ENCODE data around the gene ARHGAP26. TPM values are rescaled to one million over a fixed set of nuclear protein-coding genes. Genes with fewer than 3 reads are reported as not detected.

ARHGAP26 gene
- total and polyA plus RNA-seq, 4 donors = 1.8 to 16.7 (median 4.1) TPM

DNA sequence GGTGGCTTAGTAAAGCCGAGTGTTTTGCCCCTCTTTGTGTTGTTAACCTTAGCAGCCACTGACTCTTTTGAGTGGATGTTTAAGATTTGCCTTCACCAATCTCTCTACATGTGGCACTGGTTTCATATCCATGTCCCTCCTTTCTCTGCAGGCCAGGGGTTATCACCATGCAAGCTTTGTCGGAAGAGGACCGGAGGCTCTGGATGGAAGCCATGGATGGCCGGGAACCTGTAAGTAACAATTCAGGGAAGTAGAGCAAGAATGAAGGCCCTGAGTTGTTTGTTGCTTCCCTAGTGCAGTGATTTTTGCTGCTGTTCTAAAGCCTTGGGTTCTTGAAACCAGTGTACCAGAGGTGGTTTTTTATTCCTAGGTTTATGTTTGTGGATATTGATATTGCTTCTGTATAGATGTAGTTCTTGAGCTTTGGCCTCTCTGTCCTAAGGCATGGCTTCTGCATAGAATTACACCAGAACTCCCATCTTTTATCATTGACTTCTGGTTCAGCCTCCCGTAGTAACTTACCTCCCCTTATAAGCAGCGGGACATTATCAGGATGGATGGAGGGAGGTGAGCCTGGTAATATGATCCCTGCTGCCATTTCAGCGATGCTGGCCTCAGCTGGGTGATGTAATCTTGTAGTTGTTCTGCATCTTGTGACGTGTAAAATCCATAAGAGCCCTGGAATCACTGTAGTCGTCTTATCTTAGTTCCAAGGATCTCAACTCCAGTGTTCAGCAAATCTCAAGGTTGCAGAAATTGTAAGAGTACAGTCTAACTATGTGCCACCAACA lies 161.9 kb downstream of the ARHGAP26 start:
- DNase-seq (ENCODE audit: low spot score) = no peak
- WGBS = 88% methylated on average over 9 of the region's 9 CpGs
- no peak overlapping the region for H3K9ac ChIP-seq (ENCODE audit: low read depth in 1 of 2, low read length in 2 of 2)
- no peaks in the 10 kb centered on the region for H3K27me3 ChIP-seq (ENCODE audit: control insufficient read depth in 4 of 4, insufficient read depth in 4 of 4, low read length in 3 of 4)
- no peaks in the 10 kb centered on the region for H3K4me1 ChIP-seq (ENCODE audit: control insufficient read depth in 4 of 4, insufficient read depth in 4 of 4, low read length in 3 of 4)
- H3K36me3 ChIP-seq (ENCODE audit: control insufficient read depth in 4 of 4, insufficient read depth in 3 of 4, low read depth in 1 of 4, low read length in 3 of 4) = peaks cover 0 to 13% (median 4%) of the 10 kb centered on the region in 4 donors
- no peaks in the 10 kb centered on the region for H3K9me3 ChIP-seq (ENCODE audit: control insufficient read depth in 4 of 4, low read length in 3 of 4)
- H3K27ac ChIP-seq (ENCODE audit: low read depth in 1 of 2, low read length in 2 of 2) = no peak overlapping the region
- H3K4me3 ChIP-seq (ENCODE audit: low read depth in 1 of 3, low read length in 3 of 3) = no peak overlapping the region
- peak; percentile 78 for TF ChIP-seq NR2F2 (IDR thresholded peaks at IDR 0.05)
- TF ChIP-seq HNF4A (conservative IDR thresholded peaks at IDR 0.05) = no peak

DNA sequence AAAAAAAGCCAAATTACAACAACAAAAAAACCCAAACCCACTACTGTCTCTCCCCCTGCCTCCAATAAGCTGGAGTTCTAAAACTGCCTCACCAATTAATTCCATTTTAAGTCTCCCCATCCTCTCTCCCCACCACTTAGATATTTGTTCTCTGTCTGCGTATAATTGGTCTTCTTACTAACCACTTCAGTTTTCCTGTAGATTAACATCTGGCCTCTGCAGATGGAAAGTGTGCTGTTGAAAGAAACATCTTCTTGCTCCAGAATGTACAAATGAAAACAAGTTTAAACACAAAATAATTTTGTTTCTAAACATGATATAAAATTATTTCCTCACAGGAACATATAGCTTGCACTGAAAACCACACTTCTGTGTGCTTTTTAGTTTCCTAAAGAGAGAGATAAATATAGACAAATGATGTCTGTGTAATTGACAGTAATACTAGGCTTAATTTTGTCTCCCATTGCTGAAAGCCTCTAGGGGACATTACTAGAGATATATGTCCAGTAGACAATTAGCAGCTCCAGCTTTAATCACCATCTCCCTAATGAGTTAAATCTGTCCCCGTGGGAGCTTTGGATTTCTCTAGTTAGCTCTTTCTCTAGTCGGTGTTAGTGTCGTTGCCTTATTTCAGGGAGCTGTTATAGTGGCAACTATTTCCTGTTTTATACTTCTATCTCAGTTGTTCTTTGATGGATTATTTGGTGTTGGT lies 164.0 kb downstream of the ARHGAP26 start:
- no peak for DNase-seq (ENCODE audit: low spot score)
- WGBS = 73% methylated on average over 4 of the region's 4 CpGs
- H3K4me1 ChIP-seq (ENCODE audit: control insufficient read depth in 4 of 4, insufficient read depth in 4 of 4, low read length in 3 of 4) = no peaks in the 10 kb centered on the region
- no peaks in the 10 kb centered on the region for H3K27me3 ChIP-seq (ENCODE audit: control insufficient read depth in 4 of 4, insufficient read depth in 4 of 4, low read length in 3 of 4)
- H3K4me3 ChIP-seq (ENCODE audit: low read depth in 1 of 3, low read length in 3 of 3) = no peak overlapping the region
- H3K9me3 ChIP-seq (ENCODE audit: control insufficient read depth in 4 of 4, low read length in 3 of 4) = no peaks in the 10 kb centered on the region
- TF ChIP-seq FOXA2 (IDR thresholded peaks at IDR 0.05) = no peak
- TF ChIP-seq YY1 (IDR thresholded peaks at IDR 0.05) = no peak
- TF ChIP-seq HNF4G (IDR thresholded peaks at IDR 0.05) = no peak
- TF ChIP-seq RAD21 (IDR thresholded peaks at IDR 0.05) = no peak
- TF ChIP-seq, protein P1, sequence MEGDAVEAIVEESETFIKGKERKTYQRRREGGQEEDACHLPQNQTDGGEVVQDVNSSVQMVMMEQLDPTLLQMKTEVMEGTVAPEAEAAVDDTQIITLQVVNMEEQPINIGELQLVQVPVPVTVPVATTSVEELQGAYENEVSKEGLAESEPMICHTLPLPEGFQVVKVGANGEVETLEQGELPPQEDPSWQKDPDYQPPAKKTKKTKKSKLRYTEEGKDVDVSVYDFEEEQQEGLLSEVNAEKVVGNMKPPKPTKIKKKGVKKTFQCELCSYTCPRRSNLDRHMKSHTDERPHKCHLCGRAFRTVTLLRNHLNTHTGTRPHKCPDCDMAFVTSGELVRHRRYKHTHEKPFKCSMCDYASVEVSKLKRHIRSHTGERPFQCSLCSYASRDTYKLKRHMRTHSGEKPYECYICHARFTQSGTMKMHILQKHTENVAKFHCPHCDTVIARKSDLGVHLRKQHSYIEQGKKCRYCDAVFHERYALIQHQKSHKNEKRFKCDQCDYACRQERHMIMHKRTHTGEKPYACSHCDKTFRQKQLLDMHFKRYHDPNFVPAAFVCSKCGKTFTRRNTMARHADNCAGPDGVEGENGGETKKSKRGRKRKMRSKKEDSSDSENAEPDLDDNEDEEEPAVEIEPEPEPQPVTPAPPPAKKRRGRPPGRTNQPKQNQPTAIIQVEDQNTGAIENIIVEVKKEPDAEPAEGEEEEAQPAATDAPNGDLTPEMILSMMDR (IDR thresholded peaks at IDR 0.05; ENCODE audit: low read depth, low read length, missing input control) = no peak
- no peak for TF ChIP-seq TAF1 (conservative IDR thresholded peaks at IDR 0.05)
- no peak for TF ChIP-seq GABPA (IDR thresholded peaks at IDR 0.05 in 1 of 2, conservative IDR thresholded peaks at IDR 0.05 in 1 of 2)
- no peak for TF ChIP-seq HNF4A (conservative IDR thresholded peaks at IDR 0.05)
- TF ChIP-seq RXRA (IDR thresholded peaks at IDR 0.05) = no peak
- TF ChIP-seq, protein P2, sequence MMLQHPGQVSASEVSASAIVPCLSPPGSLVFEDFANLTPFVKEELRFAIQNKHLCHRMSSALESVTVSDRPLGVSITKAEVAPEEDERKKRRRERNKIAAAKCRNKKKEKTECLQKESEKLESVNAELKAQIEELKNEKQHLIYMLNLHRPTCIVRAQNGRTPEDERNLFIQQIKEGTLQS (IDR thresholded peaks at IDR 0.05) = no peak
- no peak overlapping the region for H3K27ac ChIP-seq (ENCODE audit: low read depth in 1 of 2, low read length in 2 of 2)
- no peak overlapping the region for H3K9ac ChIP-seq (ENCODE audit: low read depth in 1 of 2, low read length in 2 of 2)
- peaks cover 0 to 13% (median 4%) of the 10 kb centered on the region in 4 donors for H3K36me3 ChIP-seq (ENCODE audit: control insufficient read depth in 4 of 4, insufficient read depth in 3 of 4, low read depth in 1 of 4, low read length in 3 of 4)

DNA sequence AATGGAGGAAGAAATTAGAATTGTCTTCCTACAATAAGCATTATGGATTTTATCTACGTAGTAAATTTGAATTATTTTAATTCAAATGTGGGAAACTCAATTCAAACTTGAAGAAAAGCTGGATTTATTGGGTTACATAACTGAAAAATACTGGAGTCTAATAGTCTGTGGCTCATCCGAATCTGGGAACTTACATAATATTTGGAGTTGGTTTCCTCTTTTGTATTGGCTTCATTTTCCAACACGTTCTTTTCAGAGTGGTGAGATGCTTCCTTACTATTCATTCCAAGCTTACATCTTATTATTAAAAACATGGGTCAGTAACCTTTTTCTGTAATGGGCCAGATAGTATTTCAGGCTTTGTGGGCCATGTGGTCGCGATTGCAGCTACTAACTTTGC lies 164.8 kb downstream of the ARHGAP26 start:
- Histone ChIP-seq H3K36me3 (ENCODE audit: control insufficient read depth in 4 of 4, insufficient read depth in 3 of 4, low read depth in 1 of 4, low read length in 3 of 4) (peaks cover 0 to 13% (median 4%) of the 10 kb centered on the region in 4 donors), H3K4me1 (ENCODE audit: control insufficient read depth in 4 of 4, insufficient read depth in 4 of 4, low read length in 3 of 4) (no peaks in the 10 kb centered on the region), H3K9ac (ENCODE audit: low read depth in 1 of 2, low read length in 2 of 2) (no peak overlapping the region), H3K4me3 (ENCODE audit: low read depth in 1 of 3, low read length in 3 of 3) (no peak overlapping the region), H3K27ac (ENCODE audit: low read depth in 1 of 2, low read length in 2 of 2) (peak overlapping the region in 1 of 2 donors; percentile 19), H3K9me3 (ENCODE audit: control insufficient read depth in 4 of 4, low read length in 3 of 4) (no peaks in the 10 kb centered on the region), H3K27me3 (ENCODE audit: control insufficient read depth in 4 of 4, insufficient read depth in 4 of 4, low read length in 3 of 4) (no peaks in the 10 kb centered on the region)
- DNase-seq (ENCODE audit: low spot score) = no peak
- WGBS = 80% methylated on average over 5 of the region's 5 CpGs
- TF ChIP-seq JUND (IDR thresholded peaks at IDR 0.05) (no peak), HNF4G (IDR thresholded peaks at IDR 0.05) (no peak)

Data from liver (tissue), 9 donors.